DMS114 treated with DMSO at 0.1 percent for 48 hours (cell line): ENCODE results near the gene SYNJ2.

Source experiments
- DNase-seq: peaks from one replicate; lab custom pipeline; 2025; ENCODE audit not compliant: unreplicated experiment; lab: John Stamatoyannopoulos, UW

SYNJ2 gene

GRCh38 chr6:158053377-158054313 lies 72.0 kb downstream of the SYNJ2 start:
- DNase-seq: no peak

GRCh38 chr6:158056355-158056754 lies 74.7 kb downstream of the SYNJ2 start:
- DNase-seq: no peak

- DNase-seq: no peak
These were observed 75.1 kb downstream of the SYNJ2 start for GRCh38 chr6:158056804-158057203.

GRCh38 chr6:158057213-158057987 lies 75.7 kb downstream of the SYNJ2 start:
- no peak for DNase-seq

- no peak for DNase-seq
These were observed 76.5 kb downstream of the SYNJ2 start for GRCh38 chr6:158058171-158058651.

GRCh38 chr6:158059108-158059507 lies 77.4 kb downstream of the SYNJ2 start:
- no peak for DNase-seq

GRCh38 chr6:158060455-158061360 lies 79.0 kb downstream of the SYNJ2 start:
- DNase-seq: no peak

- DNase-seq: no peak
These were observed 79.7 kb downstream of the SYNJ2 start for GRCh38 chr6:158061361-158061708.

- DNase-seq: no peak
These were observed 80.2 kb downstream of the SYNJ2 start for GRCh38 chr6:158061709-158062461.

GRCh38 chr6:158063736-158064135 lies 82.1 kb downstream of the SYNJ2 start:
- DNase-seq: no peak

GRCh38 chr6:158064725-158065251 lies 83.1 kb downstream of the SYNJ2 start:
- DNase-seq: no peak

- DNase-seq: no peak
These were observed 84.6 kb downstream of the SYNJ2 start for GRCh38 chr6:158066136-158066781.

GRCh38 chr6:158067436-158068015 lies 85.9 kb downstream of the SYNJ2 start:
- DNase-seq: no peak

GRCh38 chr6:158068156-158068892 lies 86.7 kb downstream of the SYNJ2 start:
- DNase-seq: no peak

GRCh38 chr6:158068893-158069799 lies 87.5 kb downstream of the SYNJ2 start:
- no peak for DNase-seq

GRCh38 chr6:158069800-158070195 lies 88.1 kb downstream of the SYNJ2 start:
- DNase-seq: no peak

GRCh38 chr6:158070513-158070912 lies 88.8 kb downstream of the SYNJ2 start:
- DNase-seq: no peak
